SK-N-SH treated with all-trans-retinoic acid at 6 μM for 48 hours (cell line): ENCODE results near the gene TMEM94.

Experiments used
- ARNTL ChIP-seq: fragments of 450-650 bp; formaldehyde crosslinking; IDR thresholded peaks from 2 replicates; pipeline ENCODE4 v1.5.0; 2020; ENCODE audit warnings: low read depth, mild to moderate bottlenecking, moderate library complexity, borderline replicate concordance
- CSDC2 ChIP-seq: fragments of 250-450 bp; sonication (Bioruptor Pico); IDR thresholded peaks from 2 replicates; pipeline ENCODE4 v1.5.0; 2020; ENCODE audit warnings: mild to moderate bottlenecking, moderate library complexity
- GLIS3 ChIP-seq: fragments of 250-450 bp; sonication (Bioruptor Pico); IDR thresholded peaks from 2 replicates; pipeline ENCODE4 v1.5.0; 2020; ENCODE audit warnings: mild to moderate bottlenecking, moderate library complexity
- ISL1 ChIP-seq: fragments of 250-450 bp; sonication (Bioruptor Pico); IDR thresholded peaks from 2 replicates; pipeline ENCODE4 v2.1.2; 2022; ENCODE audit warnings: mild to moderate bottlenecking, moderate library complexity
- PATZ1 ChIP-seq: fragments of 250-450 bp; sonication (Bioruptor Pico); IDR thresholded peaks from 2 replicates; pipeline ENCODE4 v1.8.0; 2020; ENCODE audit warnings: mild to moderate bottlenecking, moderate library complexity, borderline replicate concordance
- PPARA ChIP-seq: fragments of 250-450 bp; sonication (Bioruptor Pico); IDR thresholded peaks from 2 replicates; pipeline ENCODE4 v1.5.0; 2020; ENCODE audit warnings: mild to moderate bottlenecking, borderline replicate concordance
- SNAI2 ChIP-seq: fragments of 250-450 bp; sonication (Bioruptor Pico); IDR thresholded peaks from 2 replicates; pipeline ENCODE4 v1.5.0; 2020; ENCODE audit warnings: mild to moderate bottlenecking, moderate library complexity
- TSHZ2 ChIP-seq: fragments of 250-450 bp; sonication (Bioruptor Pico); IDR thresholded peaks from 2 replicates; pipeline ENCODE4 v1.5.0; 2020; ENCODE audit warnings: mild to moderate bottlenecking, moderate library complexity
- ZC3H10 ChIP-seq: fragments of 250-450 bp; sonication (Bioruptor Pico); IDR thresholded peaks from 2 replicates; pipeline ENCODE4 v1.5.1; 2021; ENCODE audit warnings: mild to moderate bottlenecking, moderate library complexity
- ZFP3 ChIP-seq: fragments of 250-450 bp; sonication (Bioruptor Pico); IDR thresholded peaks from 2 replicates; pipeline ENCODE4 v1.5.0; 2020; ENCODE audit warnings: mild to moderate bottlenecking, moderate library complexity
- ZFP30 ChIP-seq: fragments of 450-650 bp; formaldehyde crosslinking; IDR thresholded peaks from 2 replicates; pipeline ENCODE4 v1.5.0; 2022; ENCODE audit warnings: mild to moderate bottlenecking, moderate library complexity

- TF ChIP-seq PATZ1 (CRISPR knock-in tag) = no peak
- TF ChIP-seq ARNTL (CRISPR knock-in tag) = no peak
- TF ChIP-seq PPARA (CRISPR knock-in tag) = no peak
- TF ChIP-seq ZC3H10 (CRISPR knock-in tag) = no peak
- no peak for TF ChIP-seq ZFP30
- no peak for TF ChIP-seq TSHZ2 (CRISPR knock-in tag)
- no peak for TF ChIP-seq CSDC2 (CRISPR knock-in tag)
- no peak for TF ChIP-seq SNAI2
- no peak for TF ChIP-seq ZFP3
- TF ChIP-seq ISL1 = no peak
- TF ChIP-seq GLIS3 (CRISPR knock-in tag) = no peak
These were observed 29.3 kb downstream of the TMEM94 start for GRCh38 chr17:75485688-75486087.
